DMS79 (cell line): ENCODE data around the gene CDKN1A.
"Not testable (repeated sequence)": the region's sequence is repeated elsewhere in the genome, so short reads cannot be mapped to it uniquely, and the experiment has no call there.

Source experiments
- DNase-seq: peaks from one replicate; lab custom pipeline; 2025; lab: John Stamatoyannopoulos, UW

The CDKN1A gene

GRCh38 chr6:36678488-36679042, at the start of gene CDKN1A:
Gene CDKN1A (plus strand): TSS chr6:36678714. CDS start chr6:36684102, 5,388 bp downstream.
- peak; percentile 74 for DNase-seq

GRCh38 chr6:36629784-36630183, 48.7 kb upstream of the CDKN1A start:
- no peak for DNase-seq

DNA sequence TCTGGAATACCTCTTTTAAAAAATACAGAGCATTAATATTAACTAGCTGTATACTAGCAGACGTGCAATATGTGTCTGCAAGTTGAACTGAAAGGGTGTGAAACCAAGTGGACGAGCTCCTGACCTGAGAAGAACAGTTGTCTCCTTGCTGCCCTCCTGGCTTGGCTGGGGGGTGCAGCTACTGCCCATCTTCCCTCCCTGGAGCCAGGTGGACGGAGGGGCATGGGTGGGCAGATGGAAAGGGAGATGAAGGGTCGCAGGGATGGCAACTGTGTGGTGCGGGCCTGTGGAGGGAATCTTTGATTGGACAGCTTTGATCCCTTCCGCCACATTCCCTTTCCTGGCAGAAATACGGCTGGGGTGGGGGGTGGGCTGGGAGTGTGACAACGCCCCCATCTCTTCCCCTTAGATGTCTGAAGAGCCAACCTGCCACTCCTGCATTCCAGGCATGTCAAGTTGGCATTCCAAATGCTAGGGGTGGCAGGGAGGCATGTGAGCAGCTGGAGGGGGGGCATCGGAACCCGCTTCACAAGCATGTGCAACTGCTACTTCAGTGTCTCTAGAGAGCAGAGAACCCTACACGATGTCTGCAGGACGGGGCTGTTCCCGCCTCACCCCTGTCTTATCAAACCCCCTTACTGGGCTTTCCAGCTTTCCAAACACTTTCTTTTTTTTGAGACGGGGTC, 47.0 kb upstream of the CDKN1A start:
- no peak for DNase-seq

DNA sequence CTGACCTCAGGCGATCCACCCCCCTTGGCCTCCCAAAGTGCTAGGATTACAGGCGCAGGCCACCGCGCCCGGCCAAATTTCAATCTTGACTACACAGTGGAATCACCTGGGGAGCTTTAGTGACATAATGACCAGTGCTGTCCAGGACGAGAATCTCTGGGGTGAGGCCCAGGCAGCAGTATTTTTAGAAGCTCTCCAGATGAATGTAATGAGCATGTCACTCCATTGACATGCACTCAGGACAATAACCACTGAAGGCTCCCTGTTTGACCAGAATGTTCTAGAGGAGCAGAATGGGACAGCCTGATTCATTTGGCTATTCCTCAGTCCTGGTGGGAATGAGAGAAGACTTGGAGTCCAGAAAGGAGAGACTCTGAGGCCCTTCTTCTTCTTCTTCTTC, 45.1 kb upstream of the CDKN1A start:
- DNase-seq: no peak

- peak; percentile 62 for DNase-seq
These were observed 44.6 kb upstream of the CDKN1A start for GRCh38 chr6:36633915-36634314.

GRCh38 chr6:36634317-36635108, 44.0 kb upstream of the CDKN1A start:
- DNase-seq: no peak

- no peak for DNase-seq
These were observed 42.2 kb upstream of the CDKN1A start for GRCh38 chr6:36636283-36636682.

GRCh38 chr6:36636687-36637418, 41.7 kb upstream of the CDKN1A start:
- DNase-seq: no peak

DNA sequence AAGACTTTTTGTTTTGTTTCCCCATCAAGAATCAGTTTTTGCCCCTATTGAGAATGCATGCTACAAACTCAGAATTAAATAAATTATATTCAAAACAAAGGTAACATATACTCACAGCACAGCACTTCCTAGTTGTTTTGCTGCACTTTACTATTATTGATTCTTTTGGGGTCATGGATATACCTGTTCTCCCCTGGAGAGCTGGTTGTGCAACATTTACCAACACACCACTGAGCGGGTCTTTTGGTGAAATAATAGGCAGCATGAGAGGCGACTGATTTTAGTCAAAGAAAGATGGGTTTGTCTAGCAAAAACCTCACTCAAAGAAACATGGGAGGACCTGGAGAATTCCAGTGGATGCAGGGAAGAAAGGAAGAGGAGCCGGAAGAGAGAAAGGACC, 39.9 kb upstream of the CDKN1A start:
- no peak for DNase-seq

- no peak for DNase-seq
These were observed 39.2 kb upstream of the CDKN1A start for GRCh38 chr6:36639171-36639808.

DNA sequence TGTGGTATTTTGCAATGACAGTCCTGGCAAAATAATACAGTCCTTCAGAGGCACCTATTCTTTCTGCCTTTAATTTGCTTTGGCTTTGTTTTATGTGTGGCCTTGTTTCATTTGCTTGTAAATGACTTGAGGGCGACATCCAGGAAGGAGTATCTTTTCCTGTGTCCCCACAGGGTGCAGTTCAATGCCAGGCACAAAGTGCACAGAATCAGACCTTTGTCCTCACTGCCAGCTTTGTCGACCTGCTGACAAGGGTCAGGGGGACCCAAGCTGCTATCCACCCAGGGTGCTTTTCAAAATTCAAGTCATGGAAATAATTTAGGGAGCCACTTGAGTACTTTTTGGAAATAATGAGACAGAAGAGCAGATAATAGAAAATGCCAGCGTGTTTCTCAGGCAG, 37.0 kb upstream of the CDKN1A start:
- no peak for DNase-seq

GRCh38 chr6:36642913-36643817, 35.3 kb upstream of the CDKN1A start:
- DNase-seq: no peak

GRCh38 chr6:36643977-36644376, 34.5 kb upstream of the CDKN1A start:
- DNase-seq: no peak

DNA sequence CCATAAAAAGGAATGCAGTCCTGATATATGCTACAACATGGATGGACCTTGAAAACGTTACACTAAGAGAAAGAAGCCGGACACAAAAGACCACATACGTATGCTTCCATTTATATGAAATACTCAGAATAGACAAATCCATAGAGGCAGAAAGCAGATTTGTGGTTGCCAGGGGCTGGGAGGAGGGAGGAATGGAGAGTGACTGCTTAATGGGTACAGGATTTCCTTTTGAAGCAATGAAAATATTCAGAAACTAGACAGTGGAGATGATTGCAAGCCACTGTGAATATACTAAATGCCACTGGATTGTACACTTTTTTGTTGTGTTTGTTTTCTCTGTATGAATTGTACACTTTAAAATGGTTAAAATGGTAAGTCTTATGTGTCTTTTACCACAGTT, 29.4 kb upstream of the CDKN1A start:
- DNase-seq: no peak

DNA sequence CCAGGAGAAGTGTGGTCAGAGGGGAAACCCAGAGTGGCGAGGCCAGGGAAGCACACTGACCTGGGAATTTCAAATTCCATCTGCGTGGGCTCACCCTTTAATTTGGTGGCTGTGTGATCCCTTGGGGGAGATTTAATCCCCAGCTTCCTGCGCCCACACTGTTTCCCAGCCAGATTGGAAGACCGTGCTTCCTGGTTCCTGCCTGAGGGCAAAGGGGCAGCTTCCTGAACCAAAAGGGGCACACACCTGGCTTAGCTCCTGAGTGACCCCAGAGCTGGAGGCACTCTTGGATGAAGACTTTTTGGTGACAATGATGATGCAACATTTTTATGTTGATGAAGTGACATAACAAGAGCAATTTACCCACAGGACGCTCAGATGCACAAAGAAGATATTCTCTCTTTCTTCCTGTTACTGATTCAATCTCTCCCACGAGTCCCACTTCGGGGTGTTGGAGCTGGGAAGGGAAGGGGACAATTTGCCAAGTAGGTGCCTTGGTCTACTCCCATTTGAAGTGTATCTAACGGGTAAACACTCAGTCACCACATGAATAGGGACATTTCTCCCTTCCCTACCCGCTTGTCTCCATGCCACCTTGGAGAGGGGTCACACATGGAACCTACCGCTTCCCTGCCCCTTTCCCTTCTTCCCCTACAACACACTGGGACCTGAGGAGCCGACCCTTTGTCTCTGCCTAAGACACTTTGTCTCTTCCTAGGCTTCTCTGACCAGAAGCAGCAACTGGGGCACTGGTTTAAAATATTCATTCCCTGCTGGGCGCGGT, 28.6 kb upstream of the CDKN1A start:
- no peak for DNase-seq

DNA sequence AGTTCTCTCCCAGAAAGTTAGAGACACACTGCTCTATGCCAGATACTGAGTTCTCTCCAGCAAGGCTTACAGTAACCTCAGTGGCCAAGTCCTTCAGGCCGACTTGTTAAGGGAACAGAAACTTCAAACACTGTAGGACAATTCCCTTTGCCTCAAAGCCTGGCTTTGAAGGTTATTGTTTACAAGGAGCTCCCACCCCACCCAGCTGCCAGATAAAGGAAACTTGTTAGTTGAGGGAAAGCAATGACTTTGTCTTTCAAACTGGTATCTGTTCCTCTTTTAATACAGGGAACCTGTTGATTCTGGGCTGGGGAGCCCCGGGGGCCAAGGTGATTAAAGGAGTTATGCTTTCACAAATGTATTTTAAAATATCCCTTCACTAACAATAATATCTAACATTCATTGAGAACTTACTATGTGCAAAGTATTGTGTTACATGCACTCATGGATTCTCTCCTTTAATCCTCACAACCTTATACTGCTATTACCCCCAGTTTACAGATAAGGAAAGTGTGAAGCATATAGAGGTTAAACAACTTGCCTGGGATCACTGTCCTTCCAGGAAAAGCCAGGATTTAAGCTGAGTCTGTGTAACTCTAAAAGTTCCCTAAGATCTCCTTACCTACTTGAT, 27.6 kb upstream of the CDKN1A start:
- no peak for DNase-seq

- DNase-seq: no peak
These were observed 26.7 kb upstream of the CDKN1A start for GRCh38 chr6:36651659-36652379.

GRCh38 chr6:36654469-36654868, 24.0 kb upstream of the CDKN1A start:
- not testable (repeated sequence) for DNase-seq
